Transverse colon (tissue), 3 donors: ENCODE results near the gene CHN1.

Source experiments
- POLR2A ChIP-seq: fragments of 450-650 bp; IDR thresholded peaks from one replicate; pipeline ENCODE4 v1.6.1; 2016; ENCODE audit warnings: antibody characterized with exemption, mild to moderate bottlenecking, moderate library complexity
- TF ChIP-seq, protein P1 (sequence below), 5 experiments: fragments of 200-600 bp in 3 of 5; fragments of 450-650 bp in 2 of 5; sonication (generic) in 3 of 5; IDR thresholded peaks; 1 replicate in 2 of 5; 2 replicates in 3 of 5; pipeline ENCODE4 v1.5.1; 2016 to 2017; ENCODE audit warnings: antibody characterized with exemption in 5 of 5, inconsistent platforms in 3 of 5, mild to moderate bottlenecking in 2 of 5, moderate library complexity in 1 of 5

DNA sequence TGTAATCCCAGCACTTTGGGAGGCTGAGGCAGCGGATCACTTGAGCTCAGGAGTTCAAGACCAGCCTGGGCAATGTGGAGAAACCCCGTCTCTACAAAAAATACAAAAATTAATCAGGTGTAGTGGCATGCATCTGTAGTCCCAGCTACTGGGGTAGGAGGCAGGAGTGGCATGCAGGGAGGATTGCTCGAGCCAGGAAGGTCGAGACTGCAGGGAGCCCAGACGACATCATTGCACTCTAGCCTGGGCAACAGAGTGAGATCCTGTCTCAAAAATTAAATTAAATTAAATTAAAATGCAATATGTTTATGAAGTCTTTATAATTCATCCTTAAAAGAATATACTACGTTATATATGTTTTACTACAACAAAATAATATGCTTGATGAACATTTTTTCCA is 38.1 kb downstream of the CHN1 start:
- TF ChIP-seq, protein P1, sequence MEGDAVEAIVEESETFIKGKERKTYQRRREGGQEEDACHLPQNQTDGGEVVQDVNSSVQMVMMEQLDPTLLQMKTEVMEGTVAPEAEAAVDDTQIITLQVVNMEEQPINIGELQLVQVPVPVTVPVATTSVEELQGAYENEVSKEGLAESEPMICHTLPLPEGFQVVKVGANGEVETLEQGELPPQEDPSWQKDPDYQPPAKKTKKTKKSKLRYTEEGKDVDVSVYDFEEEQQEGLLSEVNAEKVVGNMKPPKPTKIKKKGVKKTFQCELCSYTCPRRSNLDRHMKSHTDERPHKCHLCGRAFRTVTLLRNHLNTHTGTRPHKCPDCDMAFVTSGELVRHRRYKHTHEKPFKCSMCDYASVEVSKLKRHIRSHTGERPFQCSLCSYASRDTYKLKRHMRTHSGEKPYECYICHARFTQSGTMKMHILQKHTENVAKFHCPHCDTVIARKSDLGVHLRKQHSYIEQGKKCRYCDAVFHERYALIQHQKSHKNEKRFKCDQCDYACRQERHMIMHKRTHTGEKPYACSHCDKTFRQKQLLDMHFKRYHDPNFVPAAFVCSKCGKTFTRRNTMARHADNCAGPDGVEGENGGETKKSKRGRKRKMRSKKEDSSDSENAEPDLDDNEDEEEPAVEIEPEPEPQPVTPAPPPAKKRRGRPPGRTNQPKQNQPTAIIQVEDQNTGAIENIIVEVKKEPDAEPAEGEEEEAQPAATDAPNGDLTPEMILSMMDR (IDR thresholded peaks at IDR 0.05), result no peak
- no peak for TF ChIP-seq POLR2A
